AG04450 (cell line): ENCODE results near the gene RAP1GAP. TPM values are rescaled to one million over a fixed set of nuclear protein-coding genes. Genes with fewer than 3 reads are reported as not detected.

Experiments used
- CTCF ChIA-PET: fragments of 300-600, 350-600 bp; formaldehyde crosslinking; extraction: SDS; loops from one replicate; lab custom pipeline; 2022; ENCODE audit warnings: antibody characterized with exemption, inconsistent platforms; lab: Charles Lee
- POLR2A ChIA-PET: fragments of 350-600 bp; formaldehyde crosslinking; extraction: SDS; loops from one replicate; lab custom pipeline; 2021; ENCODE audit warnings: antibody characterized with exemption, inconsistent platforms; lab: Yijun Ruan, JAX
- DNase-seq: peaks from one replicate; pipeline ENCODE4 v3.0.0-alpha.2; 2011; ENCODE audit warnings: low read depth, low spot score
- H3K27ac ChIP-seq: one replicate; pipeline ENCODE4 v1.5.1; 2012; ENCODE audit warnings: low read depth, low read length, control low read depth
- H3K27me3 ChIP-seq: one replicate; pipeline ENCODE4 v1.6.0; 2012; ENCODE audit warnings: low read length; ENCODE audit not compliant: control insufficient read depth, insufficient read depth
- H3K4me3 ChIP-seq: 2 replicates; pipeline ENCODE4 v1.5.1; 2011; ENCODE audit warnings: mild to moderate bottlenecking, low read depth, low read length, control low read depth
- H3K9me3 ChIP-seq: 2 replicates; pipeline ENCODE4 v1.5.1; 2012; ENCODE audit warnings: low read length; ENCODE audit not compliant: control insufficient read depth, insufficient read depth
- CTCF ChIP-seq: IDR thresholded peaks from 2 replicates; pipeline ENCODE4 v1.5.1; 2011; ENCODE audit warnings: low read depth, low read length, control low read depth, inconsistent platforms
- polyA plus RNA-seq: library from polyadenylated mRNA; depleted of rRNA; stranded (reverse); fragments of >200 nt; gene quantifications from 2 replicates; pipeline ENCODE4 v1.2.3, GENCODE V29; 2011

Gene RAP1GAP
- polyA plus RNA-seq, 1 experiment, result 0.14 TPM

GRCh38 chr1:21603177-21604138 is 65.7 kb downstream of the RAP1GAP start:
- H3K4me3 ChIP-seq, result no peak overlapping the region
- no peak overlapping the region for H3K27ac ChIP-seq
- no peak for TF ChIP-seq CTCF
- H3K9me3 ChIP-seq, result no peaks in the 10 kb centered on the region; the same call in 1 of the 2 replicates
- POLR2A ChIA-PET, result no interaction called here
- no peak for DNase-seq
- peaks cover 20% of the 10 kb centered on the region for H3K27me3 ChIP-seq
- CTCF ChIA-PET, result no interaction called here

GRCh38 chr1:21601278-21602048 is 67.7 kb downstream of the RAP1GAP start:
- no peak for TF ChIP-seq CTCF
- ChIA-PET CTCF (no interaction called here), POLR2A (no interaction called here)
- no peaks in the 10 kb centered on the region; the same call in 1 of the 2 replicates for H3K9me3 ChIP-seq
- no peak for DNase-seq
- peaks cover 19% of the 10 kb centered on the region for H3K27me3 ChIP-seq
- no peak overlapping the region for H3K4me3 ChIP-seq
- no peak overlapping the region for H3K27ac ChIP-seq

GRCh38 chr1:21599402-21599801 is 69.8 kb downstream of the RAP1GAP start:
- no peak for DNase-seq
- peaks cover 19% of the 10 kb centered on the region for H3K27me3 ChIP-seq
- H3K9me3 ChIP-seq, result no peaks in the 10 kb centered on the region; the same call in 1 of the 2 replicates
- H3K27ac ChIP-seq, result no peak overlapping the region
- ChIA-PET CTCF (no interaction called here), POLR2A (no interaction called here)
- no peak for TF ChIP-seq CTCF
- H3K4me3 ChIP-seq, result no peak overlapping the region

GRCh38 chr1:21598904-21599303 is 70.3 kb downstream of the RAP1GAP start:
- DNase-seq, result no peak
- Histone ChIP-seq H3K27me3 (peaks cover 19% of the 10 kb centered on the region), H3K4me3 (no peak overlapping the region), H3K9me3 (no peaks in the 10 kb centered on the region; the same call in 1 of the 2 replicates), H3K27ac (no peak overlapping the region)
- CTCF ChIA-PET, result no interaction called here
- POLR2A ChIA-PET, result no interaction called here
- TF ChIP-seq CTCF, result no peak

GRCh38 chr1:21598417-21598816 is 70.7 kb downstream of the RAP1GAP start:
- H3K27ac ChIP-seq, result no peak overlapping the region
- H3K27me3 ChIP-seq, result peaks cover 19% of the 10 kb centered on the region
- CTCF ChIA-PET, result no interaction called here
- POLR2A ChIA-PET, result no interaction called here
- no peak for DNase-seq
- no peak for TF ChIP-seq CTCF
- H3K9me3 ChIP-seq, result no peaks in the 10 kb centered on the region; the same call in 1 of the 2 replicates
- no peak overlapping the region for H3K4me3 ChIP-seq
